CD4-positive, CD25-positive, alpha-beta regulatory T cell (primary cell): ENCODE data around the gene TXNRD2. TPM values are rescaled to one million over a fixed set of nuclear protein-coding genes. Genes with fewer than 3 reads are reported as not detected.
A peak's percentile ranks its signal among the peaks of the same experiment; 100 is the strongest.

Source experiments
- ATAC-seq, 2 donors: fragments of 150-1000 bp; cut with Tn5 transposase; one replicate each; pipeline ENCODE4 v1.10.0; 2021; ENCODE audit warnings: low read depth in 2 of 2, moderate number of reproducible peaks in 2 of 2, moderate library complexity in 1 of 2
- DNase-seq, 3 donors: peaks; one replicate each; pipeline versions ENCODE4 v3.0.0 to v3.0.0-alpha.2; 2012 to 2022; ENCODE audit warnings: mixed read lengths in 1 of 3
- H3K27ac ChIP-seq: one replicate; pipeline ENCODE4 v1.7.0; 2013; ENCODE audit warnings: mild to moderate bottlenecking, low read length; ENCODE audit not compliant: insufficient read depth, poor library complexity, severe bottlenecking
- H3K27me3 ChIP-seq: one replicate; pipeline ENCODE4 v1.7.0; 2013; ENCODE audit warnings: low read length; ENCODE audit not compliant: control insufficient read depth, insufficient read depth
- H3K36me3 ChIP-seq: one replicate; pipeline ENCODE4 v1.7.0; 2013; ENCODE audit warnings: mild to moderate bottlenecking, low read length, moderate library complexity; ENCODE audit not compliant: control insufficient read depth, insufficient read depth
- H3K4me1 ChIP-seq: 2 replicates; pipeline ENCODE4 v1.7.0; 2013; ENCODE audit warnings: mild to moderate bottlenecking, low read length; ENCODE audit not compliant: insufficient read depth, control insufficient read depth, poor library complexity, severe bottlenecking
- H3K4me3 ChIP-seq: one replicate; pipeline ENCODE4 v1.7.0; 2013; ENCODE audit warnings: low read depth, mild to moderate bottlenecking, low read length, moderate library complexity
- H3K9me3 ChIP-seq, 2 experiments: 1 replicate in 1 of 2; 2 replicates in 1 of 2; pipeline ENCODE4 v1.7.0; 2013; ENCODE audit warnings: low read length in 2 of 2, mild to moderate bottlenecking in 1 of 2, moderate library complexity in 1 of 2; ENCODE audit not compliant: control insufficient read depth in 2 of 2
- H3K27ac Mint-ChIP-seq, 3 donors: one replicate each; pipeline ENCODE4 v1.8.0; 2020 to 2022; ENCODE audit warnings: mild to moderate bottlenecking in 3 of 3, mixed read lengths in 3 of 3, moderate library complexity in 2 of 3
- H3K27me3 Mint-ChIP-seq: one replicate; pipeline ENCODE4 v1.8.0; 2022; ENCODE audit warnings: mild to moderate bottlenecking, mixed read lengths
- H3K36me3 Mint-ChIP-seq: one replicate; pipeline ENCODE4 v1.8.0; 2020; ENCODE audit warnings: mixed read lengths
- H3K4me1 Mint-ChIP-seq, 4 donors: one replicate each; pipeline ENCODE4 v1.8.0; 2020 to 2022; ENCODE audit warnings: mixed read lengths in 4 of 4, mild to moderate bottlenecking in 1 of 4
- H3K4me3 Mint-ChIP-seq, 4 donors: one replicate each; pipeline ENCODE4 v1.8.0; 2020 to 2022; ENCODE audit warnings: mild to moderate bottlenecking in 4 of 4, mixed read lengths in 4 of 4, moderate library complexity in 3 of 4
- H3K9me3 Mint-ChIP-seq, 7 donors: one replicate each; pipeline ENCODE4 v1.8.0; 2020 to 2022; ENCODE audit warnings: mixed read lengths in 7 of 7, mild to moderate bottlenecking in 3 of 7, moderate library complexity in 2 of 7
- polyA plus RNA-seq, 4 donors: library from polyadenylated mRNA; unstranded; fragments of 300-500 nt; fragmentation: Illumina TruSeq; gene quantifications; one replicate each; pipeline ENCODE4 v1.2.3, GENCODE V29; 2021
- total RNA-seq: library from RNA; stranded (reverse); gene quantifications from one replicate; pipeline ENCODE4 v1.2.3, GENCODE V29; 2022

The TXNRD2 gene
- total and polyA plus RNA-seq, 5 donors from 2014 or later: 11.3 to 25.7 (median 11.9) TPM

DNA sequence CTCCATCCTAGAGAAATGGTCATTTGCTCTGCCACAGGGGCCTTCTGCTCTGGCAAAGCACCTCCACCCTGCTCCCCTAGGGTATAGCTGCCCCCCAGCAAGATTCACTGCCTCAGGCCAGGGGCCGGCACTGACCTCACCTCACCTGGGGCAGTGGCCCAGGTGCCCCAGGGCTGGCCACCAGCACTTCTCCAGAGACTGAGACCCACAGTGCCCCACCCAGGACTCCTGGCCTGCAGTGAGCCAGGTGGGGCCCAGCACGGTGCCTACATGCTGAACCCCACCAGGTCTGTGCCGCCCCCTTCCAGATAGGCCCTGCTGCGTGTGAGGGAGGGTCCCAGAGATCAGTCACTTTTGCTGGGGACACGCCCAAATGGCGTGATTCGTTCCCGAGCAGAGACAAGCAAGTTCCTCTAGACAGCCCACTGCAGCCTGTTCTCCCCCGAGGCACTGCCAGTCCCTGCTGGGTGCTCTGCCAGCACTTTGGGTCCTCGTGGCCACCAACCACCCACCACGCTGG, 97.7 kb downstream of the TXNRD2 start:
- peaks cover 5 to 54% (median 23%) of the 10 kb centered on the region in 4 donors for H3K4me1 Mint-ChIP-seq
- peaks cover 9% of the 10 kb centered on the region for H3K36me3 Mint-ChIP-seq

DNA sequence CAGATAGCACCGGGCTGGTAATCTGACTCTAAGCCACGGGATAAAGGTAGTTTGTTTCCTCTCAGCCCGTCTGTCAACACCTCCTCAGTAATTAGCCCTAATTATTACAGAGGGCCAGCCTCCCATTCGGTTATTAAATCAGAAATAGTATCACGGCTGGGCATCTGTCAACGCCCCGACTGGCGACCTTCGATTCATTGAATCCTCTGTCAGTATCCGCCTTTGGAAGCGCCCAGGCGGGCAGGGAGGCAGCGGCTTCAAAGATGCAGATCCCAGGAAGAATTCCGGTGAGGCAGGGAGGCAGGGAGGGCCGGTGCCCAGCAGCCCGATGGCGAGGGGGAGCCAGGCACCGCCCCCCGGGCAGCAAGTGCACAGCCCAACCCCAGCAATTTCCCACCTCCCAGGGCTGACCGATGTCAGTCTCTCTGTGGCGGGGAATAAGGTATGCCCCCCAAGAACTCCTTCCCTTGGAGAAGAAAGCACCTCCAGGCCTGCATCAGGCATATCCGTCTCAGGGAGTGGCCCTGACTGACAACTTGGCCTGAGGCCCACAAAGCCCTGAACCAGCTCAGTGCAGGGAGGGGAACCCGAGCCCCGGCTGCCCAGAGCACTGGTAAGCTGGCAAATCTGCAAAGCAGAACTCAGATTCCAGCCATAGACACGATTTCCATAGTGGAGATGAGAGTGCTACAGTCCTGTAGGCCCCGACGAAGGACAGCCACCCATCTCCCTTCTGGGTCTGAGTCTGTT, 98.3 kb downstream of the TXNRD2 start:
- peaks cover 8% of the 10 kb centered on the region for H3K36me3 ChIP-seq
- ATAC-seq: no peak
- H3K4me1 ChIP-seq: peaks cover 20% of the 10 kb centered on the region
- DNase-seq: no peak
- no peaks in the 10 kb centered on the region for H3K27me3 ChIP-seq
- H3K9me3 Mint-ChIP-seq: peaks cover 0 to 1% (median 0%) of the 10 kb centered on the region in 7 donors
- H3K9me3 ChIP-seq: no peaks in the 10 kb centered on the region
- no peaks in the 10 kb centered on the region for H3K27me3 Mint-ChIP-seq
- H3K4me1 Mint-ChIP-seq: peaks cover 5 to 51% (median 20%) of the 10 kb centered on the region in 4 donors
- peak overlapping the region in 1 of 3 donors; percentile 36 for H3K27ac Mint-ChIP-seq
- no peak overlapping the region for H3K4me3 Mint-ChIP-seq
- peaks cover 9% of the 10 kb centered on the region for H3K36me3 Mint-ChIP-seq
- H3K4me3 ChIP-seq: no peak overlapping the region
- no peak overlapping the region for H3K27ac ChIP-seq

More for the DNA sequence above, 97.7 kb downstream of the TXNRD2 start:
- peaks cover 26% of the 10 kb centered on the region for H3K4me1 ChIP-seq
- peak overlapping the region in 2 of 3 donors; percentile 86 to 92 for H3K27ac Mint-ChIP-seq
- H3K4me3 ChIP-seq: no peak overlapping the region
- ATAC-seq (no peak), DNase-seq (no peak)
- peaks cover 8% of the 10 kb centered on the region for H3K36me3 ChIP-seq
- H3K27me3 ChIP-seq: no peaks in the 10 kb centered on the region
- H3K9me3 Mint-ChIP-seq: peaks cover 0 to 1% (median 0%) of the 10 kb centered on the region in 7 donors
- H3K27me3 Mint-ChIP-seq: no peaks in the 10 kb centered on the region
- no peaks in the 10 kb centered on the region for H3K9me3 ChIP-seq
- H3K27ac ChIP-seq: no peak overlapping the region
- H3K4me3 Mint-ChIP-seq: peak overlapping the region in 2 of 4 donors; percentile 62 to 79

DNA sequence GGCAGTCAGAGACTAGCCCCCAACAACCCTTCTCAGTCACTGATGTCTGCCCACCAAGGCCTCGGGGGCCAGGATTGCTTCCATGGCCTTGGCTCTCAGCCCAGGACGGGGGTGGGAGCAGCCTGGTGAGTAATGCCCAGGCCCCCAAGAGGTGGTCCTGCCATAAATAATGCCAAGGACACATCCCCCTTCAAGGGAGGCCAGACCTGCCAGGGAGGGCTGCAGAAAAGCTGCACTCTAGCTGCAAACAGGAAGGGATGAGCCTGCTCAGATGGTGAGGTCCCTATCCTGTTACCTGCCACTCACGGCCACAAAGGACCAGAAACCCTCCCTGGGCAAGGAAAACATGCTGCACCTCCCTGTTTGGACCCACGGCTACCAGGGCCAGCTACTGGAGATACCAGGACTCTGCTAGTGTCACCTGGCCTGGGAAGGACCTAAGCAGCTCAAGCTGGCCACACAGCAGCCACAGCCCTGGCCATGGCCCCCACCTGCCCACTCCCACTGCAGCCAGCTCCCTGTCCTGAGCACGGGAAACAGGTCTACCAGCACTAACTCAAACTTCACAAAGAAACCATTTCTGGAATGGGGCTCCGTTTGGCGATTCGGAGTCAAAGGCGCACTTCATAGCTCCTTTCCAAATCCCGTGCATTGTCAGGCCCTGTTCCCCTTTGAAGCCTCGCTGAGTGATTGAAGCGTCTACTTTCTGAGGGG, 99.1 kb downstream of the TXNRD2 start:
- H3K4me1 Mint-ChIP-seq: peaks cover 5 to 52% (median 18%) of the 10 kb centered on the region in 4 donors
- H3K4me1 ChIP-seq: peaks cover 18% of the 10 kb centered on the region
- H3K27me3 Mint-ChIP-seq: no peaks in the 10 kb centered on the region
- no peak for DNase-seq
- H3K27ac ChIP-seq: no peak overlapping the region
- H3K27ac Mint-ChIP-seq: no peak overlapping the region
- no peak for ATAC-seq
- H3K36me3 Mint-ChIP-seq: peaks cover 4% of the 10 kb centered on the region
- H3K9me3 ChIP-seq: no peaks in the 10 kb centered on the region
- peaks cover 8% of the 10 kb centered on the region for H3K36me3 ChIP-seq
- no peak overlapping the region for H3K4me3 Mint-ChIP-seq
- H3K4me3 ChIP-seq: no peak overlapping the region
- peaks cover 0 to 1% (median 0%) of the 10 kb centered on the region in 7 donors for H3K9me3 Mint-ChIP-seq
- no peaks in the 10 kb centered on the region for H3K27me3 ChIP-seq

DNA sequence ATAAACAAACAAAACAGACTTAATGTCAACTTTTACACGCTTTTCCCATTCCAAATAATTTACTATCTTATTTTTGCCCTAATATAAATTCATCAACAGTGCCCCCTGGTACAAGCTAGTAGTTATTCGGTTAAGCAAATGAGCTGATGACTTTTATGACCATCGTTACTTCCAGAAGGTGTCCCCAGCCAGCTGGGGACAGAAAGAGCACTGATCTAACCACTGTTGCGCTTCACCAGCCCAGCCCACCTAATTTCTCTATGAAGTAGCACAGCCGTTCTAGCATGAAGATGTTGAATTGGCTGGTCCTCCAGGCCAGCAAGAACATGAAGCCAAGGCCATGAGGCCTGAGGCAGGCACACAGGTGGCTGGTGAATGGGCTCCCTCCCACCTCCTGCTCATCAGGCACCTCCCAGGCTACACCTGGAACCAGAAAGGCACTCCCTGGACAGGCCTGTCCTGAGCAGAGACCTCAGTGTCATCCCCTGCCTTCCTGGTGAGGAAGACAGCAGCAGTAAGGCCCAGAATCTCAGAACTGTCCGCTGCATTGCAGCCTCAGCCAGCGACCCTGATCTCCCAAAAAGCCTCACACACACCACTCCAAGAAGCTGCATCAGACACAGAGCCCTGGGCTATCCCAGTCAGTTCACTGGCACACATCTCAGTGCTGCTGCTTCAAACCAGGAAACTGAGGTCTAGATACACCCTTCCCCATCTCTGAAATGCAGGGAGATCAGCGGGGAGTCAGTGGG, 99.8 kb downstream of the TXNRD2 start:
- Mint-ChIP-seq H3K4me3 (peak overlapping the region in 1 of 4 donors; percentile 19), H3K27me3 (no peaks in the 10 kb centered on the region), H3K4me1 (peaks cover 5 to 49% (median 18%) of the 10 kb centered on the region in 4 donors), H3K27ac (peak overlapping the region in 1 of 3 donors; percentile 38), H3K9me3 (peaks cover 0 to 1% (median 0%) of the 10 kb centered on the region in 7 donors), H3K36me3 (no peaks in the 10 kb centered on the region)
- DNase-seq (no peak), ATAC-seq (no peak)
- Histone ChIP-seq H3K27ac (no peak overlapping the region), H3K4me1 (peaks cover 18% of the 10 kb centered on the region), H3K27me3 (no peaks in the 10 kb centered on the region), H3K9me3 (no peaks in the 10 kb centered on the region), H3K4me3 (no peak overlapping the region), H3K36me3 (peaks cover 3% of the 10 kb centered on the region)

DNA sequence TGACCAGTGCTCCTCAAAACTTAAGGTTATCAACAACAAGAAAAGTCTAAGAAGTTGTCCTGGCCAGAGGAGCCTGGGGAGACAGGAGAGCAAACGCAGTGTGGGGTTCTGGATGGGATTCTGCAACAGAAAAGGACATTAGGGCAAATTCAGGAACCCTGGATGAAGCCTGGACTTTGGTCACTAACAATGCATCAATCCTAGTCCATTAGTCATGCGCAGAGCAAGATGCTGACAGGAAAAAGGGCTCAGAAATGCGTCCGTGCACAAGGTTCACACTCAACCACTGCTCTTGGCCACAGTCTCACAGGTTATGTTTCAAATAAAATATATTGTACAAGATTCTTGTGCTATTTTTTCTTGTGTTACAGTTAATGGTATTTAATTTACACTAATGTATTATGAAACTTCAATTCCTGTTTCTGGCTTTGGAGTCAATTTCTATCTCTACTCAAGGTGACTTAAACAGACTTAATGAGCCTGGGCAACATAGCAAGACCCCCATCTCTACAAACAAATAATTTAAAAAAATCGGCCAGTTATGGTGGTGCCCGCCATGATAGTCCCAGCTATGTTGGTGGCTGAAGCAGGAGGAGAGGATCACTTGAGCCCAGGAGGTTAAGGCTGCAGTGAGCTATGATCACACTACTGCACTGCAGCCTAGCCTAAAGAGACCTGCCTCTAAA, 100.5 kb downstream of the TXNRD2 start:
- H3K4me3 ChIP-seq: no peak overlapping the region
- ATAC-seq (no peak), DNase-seq (no peak)
- H3K4me1 ChIP-seq: peaks cover 18% of the 10 kb centered on the region
- Mint-ChIP-seq H3K36me3 (no peaks in the 10 kb centered on the region), H3K4me1 (peaks cover 11 to 47% (median 22%) of the 10 kb centered on the region in 4 donors), H3K27me3 (no peaks in the 10 kb centered on the region), H3K27ac (peak overlapping the region in 2 of 3 donors; percentile 38 to 41), H3K4me3 (no peak overlapping the region), H3K9me3 (peaks cover 0 to 1% (median 0%) of the 10 kb centered on the region in 7 donors)
- H3K36me3 ChIP-seq: peaks cover 3% of the 10 kb centered on the region
- no peaks in the 10 kb centered on the region for H3K27me3 ChIP-seq
- H3K27ac ChIP-seq: no peak overlapping the region
- H3K9me3 ChIP-seq: no peaks in the 10 kb centered on the region

DNA sequence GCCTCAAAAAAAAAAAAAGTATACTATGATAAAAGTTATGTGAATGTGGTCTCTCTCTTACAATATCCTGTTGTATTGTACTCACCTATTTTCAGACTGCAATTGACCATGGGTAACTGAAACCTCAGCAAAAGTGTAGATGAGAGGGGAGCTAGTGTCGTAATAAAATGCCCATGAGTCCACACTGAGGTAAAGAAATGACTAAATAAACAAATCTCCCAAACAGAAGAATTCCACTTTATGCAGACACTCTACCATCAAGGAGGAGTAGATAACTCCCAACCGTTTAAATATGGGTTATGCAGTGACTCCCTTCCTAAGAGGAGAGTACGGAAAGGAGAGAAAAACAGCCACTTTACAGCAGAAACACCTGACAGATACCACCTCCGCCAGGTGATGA, 101.6 kb downstream of the TXNRD2 start:
- DNase-seq (no peak), ATAC-seq (no peak)
- H3K4me3 ChIP-seq: no peak overlapping the region
- peaks cover 17 to 45% (median 24%) of the 10 kb centered on the region in 4 donors for H3K4me1 Mint-ChIP-seq
- H3K9me3 Mint-ChIP-seq: no peaks in the 10 kb centered on the region
- H3K27me3 ChIP-seq: no peaks in the 10 kb centered on the region
- H3K27ac ChIP-seq: no peak overlapping the region
- H3K9me3 ChIP-seq: no peaks in the 10 kb centered on the region
- peaks cover 3% of the 10 kb centered on the region for H3K36me3 ChIP-seq
- no peaks in the 10 kb centered on the region for H3K36me3 Mint-ChIP-seq
- H3K27ac Mint-ChIP-seq: peak overlapping the region in 1 of 3 donors; percentile 41
- peaks cover 11% of the 10 kb centered on the region for H3K4me1 ChIP-seq
- no peak overlapping the region for H3K4me3 Mint-ChIP-seq
- no peaks in the 10 kb centered on the region for H3K27me3 Mint-ChIP-seq

GRCh38 chr22:19837915-19838314, 103.7 kb downstream of the TXNRD2 start:
- H3K36me3 ChIP-seq: peaks cover 3% of the 10 kb centered on the region
- no peak overlapping the region for H3K4me3 ChIP-seq
- no peaks in the 10 kb centered on the region for H3K27me3 Mint-ChIP-seq
- peaks cover 29 to 44% (median 32%) of the 10 kb centered on the region in 4 donors for H3K4me1 Mint-ChIP-seq
- no peaks in the 10 kb centered on the region for H3K27me3 ChIP-seq
- H3K4me1 ChIP-seq: no peaks in the 10 kb centered on the region
- H3K9me3 Mint-ChIP-seq: no peaks in the 10 kb centered on the region
- H3K36me3 Mint-ChIP-seq: no peaks in the 10 kb centered on the region
- H3K27ac Mint-ChIP-seq: no peak overlapping the region
- H3K9me3 ChIP-seq: no peaks in the 10 kb centered on the region
- no peak overlapping the region for H3K4me3 Mint-ChIP-seq
- no peak for ATAC-seq
- DNase-seq: no peak
- no peak overlapping the region for H3K27ac ChIP-seq
